Measurements from ENCODE around the gene SLC43A2. TPM values are rescaled to one million over a fixed set of nuclear protein-coding genes. Genes with fewer than 3 reads are reported as not detected.

The SLC43A2 gene
- total RNA-seq = under 1 TPM; 0.48 TPM

DNA sequence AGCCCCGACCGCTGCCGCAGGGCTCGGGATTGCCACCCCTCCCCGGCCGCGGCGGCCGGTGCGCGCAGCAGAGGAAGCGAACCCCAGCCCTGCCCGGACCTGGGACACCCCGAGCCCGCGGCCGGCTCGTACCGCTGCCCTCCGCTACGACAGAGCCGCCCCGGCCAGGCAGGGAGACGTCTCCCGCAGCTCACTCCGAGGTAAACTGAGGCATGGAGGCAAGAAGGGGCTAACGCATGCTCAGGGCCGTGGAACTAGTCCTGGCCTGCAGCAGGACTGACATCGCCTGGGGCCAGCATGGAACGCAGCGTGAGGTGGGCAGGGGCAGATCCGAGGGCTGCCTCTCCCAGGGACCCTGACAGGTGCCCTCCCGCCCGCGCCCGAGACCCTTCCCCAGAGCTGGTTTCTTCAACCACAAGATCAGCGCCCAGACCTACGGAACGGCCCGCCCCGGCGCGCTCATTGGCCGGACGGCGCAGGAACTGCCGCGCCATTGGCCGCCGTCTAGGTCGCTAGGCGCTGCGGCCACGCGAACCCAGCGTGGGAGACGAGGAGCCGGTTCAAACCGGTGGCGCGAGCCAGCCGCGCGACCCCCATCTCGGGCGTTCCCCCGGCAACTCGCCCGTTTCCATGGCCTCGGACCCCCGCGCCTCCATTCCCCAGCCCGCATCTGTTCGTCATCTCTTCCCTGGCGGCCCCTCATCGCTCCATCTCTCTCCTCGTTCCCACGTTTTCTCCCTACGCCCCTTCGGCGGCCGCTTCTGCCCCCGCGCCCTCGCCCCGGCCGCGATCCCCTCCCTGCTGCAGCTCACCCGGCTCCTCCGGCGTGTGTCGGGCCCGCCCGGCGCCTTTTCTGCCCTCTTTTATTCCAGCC, at the start of gene SLC43A2:
Gene SLC43A2 (minus strand): TSS at position 853 of the 874 bp plus-strand sequence. CDS start 960 bp downstream, outside the sequence.

DNA sequence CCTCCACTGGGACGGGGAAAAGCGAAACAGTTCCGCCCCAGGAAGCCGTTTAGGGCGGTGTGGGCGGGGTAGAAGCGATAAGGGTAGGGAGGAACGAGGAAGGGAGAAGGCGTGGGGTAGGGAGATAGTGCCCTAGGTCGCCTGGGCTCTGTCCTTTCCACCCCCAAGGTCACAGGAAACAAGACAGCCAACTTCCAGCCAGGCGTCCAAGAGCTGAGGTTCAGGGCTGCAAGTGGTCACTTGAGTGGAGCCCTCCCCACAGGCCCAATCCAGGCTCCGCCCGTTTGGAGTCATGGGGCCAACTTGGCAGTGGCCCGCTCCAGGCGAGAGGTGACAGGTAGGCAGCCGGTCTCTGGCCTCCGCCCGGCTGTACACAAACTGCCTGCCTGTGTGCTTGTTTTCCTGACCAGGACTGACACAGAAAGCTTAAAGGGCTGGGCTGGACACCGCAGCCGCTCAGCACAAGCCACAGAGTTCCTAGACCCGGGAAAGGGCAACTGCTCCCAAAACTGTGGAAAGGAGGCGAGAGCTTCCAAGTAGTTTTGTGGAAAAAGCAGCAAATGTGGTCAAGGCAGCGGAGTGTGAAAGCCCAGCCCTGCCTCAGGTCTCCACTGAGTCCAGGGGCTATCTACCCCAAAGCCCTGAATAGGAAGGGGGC, 21.3 kb upstream of the SLC43A2 start, which contains the start of gene RILP:
Gene RILP (minus strand): TSS at position 23 of the 658 bp plus-strand sequence. CDS start 62 bp downstream, outside the sequence.

DNA sequence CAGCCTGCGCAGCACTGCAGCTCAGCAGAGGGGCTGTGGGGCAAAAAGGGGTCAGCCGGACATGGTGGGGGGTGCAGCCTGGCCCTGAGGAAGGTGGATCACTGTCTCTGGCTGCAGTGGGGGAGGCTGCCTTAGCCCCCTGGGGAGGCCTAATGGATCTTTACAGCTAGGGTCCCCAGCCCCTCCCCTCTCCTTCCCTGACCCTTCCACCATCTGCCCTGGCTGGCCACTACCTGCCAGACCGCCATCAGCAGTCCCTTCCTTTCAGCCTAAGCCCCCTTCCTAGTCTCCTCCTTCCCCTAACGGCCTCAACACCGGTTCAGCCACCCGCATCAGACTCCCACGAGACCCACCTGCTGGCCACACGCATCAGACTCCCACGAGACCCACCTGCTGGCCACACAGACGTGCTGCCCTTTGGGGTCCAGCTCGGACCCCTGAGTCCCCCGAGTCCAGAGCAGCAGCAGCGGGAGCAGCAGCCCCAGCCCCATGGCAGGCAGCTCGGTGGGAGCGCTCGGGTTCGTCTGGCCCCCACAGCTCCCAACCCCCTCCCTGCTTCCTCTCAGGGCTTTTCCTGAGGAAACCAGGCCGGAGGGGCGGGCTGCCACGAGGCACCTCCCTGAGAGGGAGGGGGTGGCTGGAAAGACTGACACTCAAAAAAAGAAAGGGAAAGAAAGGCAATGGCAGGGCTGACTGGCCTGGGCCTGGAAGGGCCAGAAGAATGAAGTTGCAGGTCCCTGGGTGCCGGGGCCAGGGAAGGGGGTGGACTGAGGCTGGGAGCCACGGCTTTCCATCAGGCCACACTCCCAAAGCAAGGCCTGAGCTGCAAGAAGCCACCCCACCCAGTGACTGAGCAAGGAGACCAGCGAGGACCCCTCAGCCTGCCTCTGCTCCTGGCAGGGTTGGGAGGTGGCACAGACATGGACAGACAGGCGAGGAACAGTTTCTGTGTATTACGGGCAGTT, 16.9 kb upstream of the SLC43A2 start, which contains the start of gene SCARF1:
Gene SCARF1 (minus strand): TSS at position 526 of the 965 bp plus-strand sequence. CDS start 35 bp downstream, at position 491.

Other genes with a start within 250 kb of the SLC43A2 start
- 100 to 1,000 TPM; 296 to 317 TPM for gene YWHAE, start 228.6 kb downstream of the SLC43A2 start, total RNA-seq
- 10 to 100 TPM; 16.6 to 16.9 TPM for gene CRK, start 172.6 kb downstream of the SLC43A2 start, total RNA-seq
- gene MYO1C, start 136.1 kb downstream of the SLC43A2 start, total RNA-seq = 10 to 100 TPM; 32.9 to 35.2 TPM
- gene INPP5K, start 112.2 kb downstream of the SLC43A2 start, total RNA-seq = 10 to 100 TPM; 49.0 to 52.5 TPM
- 10 to 100 TPM; 47.7 to 54.0 TPM for gene PITPNA, start 66.0 kb downstream of the SLC43A2 start, total RNA-seq
- gene SCARF1, start 16.9 kb upstream of the SLC43A2 start, total RNA-seq = 1 to 10 TPM; 3.9 to 4.8 TPM
- gene RILP, start 21.0 kb upstream of the SLC43A2 start, total RNA-seq = 1 to 10 TPM; 6.3 to 6.8 TPM
- 100 to 1,000 TPM; 263 to 273 TPM for gene PRPF8, start 56.0 kb upstream of the SLC43A2 start, total RNA-seq
- gene TLCD2, start 81.5 kb upstream of the SLC43A2 start, total RNA-seq = under 1 TPM; 0.10 TPM
- gene WDR81, start 95.9 kb upstream of the SLC43A2 start, total RNA-seq = 10 to 100 TPM; 47.6 to 52.9 TPM
- under 1 TPM; 0.26 to 0.28 TPM for gene SERPINF2, start 114.0 kb upstream of the SLC43A2 start, total RNA-seq
- under 1 TPM; 0.60 to 0.78 TPM for gene SERPINF1, start 133.2 kb upstream of the SLC43A2 start, total RNA-seq
- gene SMYD4, start 201.1 kb upstream of the SLC43A2 start, total RNA-seq = 10 to 100 TPM; 32.1 to 32.8 TPM
- gene RPA1, start 201.2 kb upstream of the SLC43A2 start, total RNA-seq = 100 to 1,000 TPM; 266 to 275 TPM